AG04449 (cell line): Measurements from ENCODE around the gene EID3.

Experiments
- CTCF ChIA-PET: fragments of 350-600 bp; formaldehyde crosslinking; extraction: SDS; loops from one replicate; lab custom pipeline; 2021; ENCODE audit warnings: antibody characterized with exemption; lab: Yijun Ruan, JAX
- POLR2A ChIA-PET: fragments of 400-600, 350-600 bp; formaldehyde crosslinking; extraction: SDS; loops from one replicate; lab custom pipeline; 2020; ENCODE audit warnings: antibody characterized with exemption, inconsistent platforms; lab: Yijun Ruan, JAX
- DNase-seq: peaks from one replicate; pipeline ENCODE4 v3.0.0-alpha.2; 2010; ENCODE audit warnings: low read depth, low spot score
- H3K4me3 ChIP-seq: 2 replicates; pipeline ENCODE4 v1.5.1; 2011; ENCODE audit warnings: low read depth, mild to moderate bottlenecking, control low read depth, low read length
- TF ChIP-seq, protein P1 (sequence below): IDR thresholded peaks from one replicate; pipeline ENCODE4 v1.5.1; 2011; ENCODE audit warnings: mild to moderate bottlenecking, moderate library complexity, low read length, control low read depth, inconsistent platforms; ENCODE audit not compliant: insufficient read depth; ENCODE audit errors: missing control alignments

EID3 gene

DNA sequence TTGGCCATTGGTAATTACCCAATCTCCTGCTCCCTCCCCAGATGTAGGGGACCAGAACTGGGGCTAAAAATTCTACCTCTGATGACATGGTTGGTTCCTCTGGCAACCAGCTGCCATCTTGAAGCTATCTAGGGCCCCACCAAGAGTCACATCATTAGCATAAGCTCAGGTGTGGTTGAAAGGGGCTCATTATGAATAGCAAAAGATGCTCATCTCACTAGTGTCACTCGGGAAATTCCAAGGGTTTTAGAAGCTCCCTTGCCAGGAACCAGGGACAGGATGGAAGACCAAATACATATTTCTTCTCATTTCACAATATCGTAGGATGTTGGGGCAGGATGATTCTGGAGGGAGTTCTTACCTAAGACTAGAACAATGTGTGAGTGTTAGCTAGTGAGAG is 38.6 kb downstream of the EID3 start:
- H3K4me3 ChIP-seq, result no peak overlapping the region
- DNase-seq, result no peak
- POLR2A ChIA-PET, result no interaction called here
- TF ChIP-seq, protein P1, sequence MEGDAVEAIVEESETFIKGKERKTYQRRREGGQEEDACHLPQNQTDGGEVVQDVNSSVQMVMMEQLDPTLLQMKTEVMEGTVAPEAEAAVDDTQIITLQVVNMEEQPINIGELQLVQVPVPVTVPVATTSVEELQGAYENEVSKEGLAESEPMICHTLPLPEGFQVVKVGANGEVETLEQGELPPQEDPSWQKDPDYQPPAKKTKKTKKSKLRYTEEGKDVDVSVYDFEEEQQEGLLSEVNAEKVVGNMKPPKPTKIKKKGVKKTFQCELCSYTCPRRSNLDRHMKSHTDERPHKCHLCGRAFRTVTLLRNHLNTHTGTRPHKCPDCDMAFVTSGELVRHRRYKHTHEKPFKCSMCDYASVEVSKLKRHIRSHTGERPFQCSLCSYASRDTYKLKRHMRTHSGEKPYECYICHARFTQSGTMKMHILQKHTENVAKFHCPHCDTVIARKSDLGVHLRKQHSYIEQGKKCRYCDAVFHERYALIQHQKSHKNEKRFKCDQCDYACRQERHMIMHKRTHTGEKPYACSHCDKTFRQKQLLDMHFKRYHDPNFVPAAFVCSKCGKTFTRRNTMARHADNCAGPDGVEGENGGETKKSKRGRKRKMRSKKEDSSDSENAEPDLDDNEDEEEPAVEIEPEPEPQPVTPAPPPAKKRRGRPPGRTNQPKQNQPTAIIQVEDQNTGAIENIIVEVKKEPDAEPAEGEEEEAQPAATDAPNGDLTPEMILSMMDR, result no peak
- CTCF ChIA-PET, result interaction anchor here (1.8 to 3.2 kb wide), 2 partner anchors 15 to 141 kb away, joined by 5 to 13 read pairs; no protein-coding TSS in a partner anchor

- DNase-seq, result no peak
- H3K4me3 ChIP-seq, result no peak overlapping the region
- ChIA-PET CTCF (interaction anchor here (1.0 to 3.2 kb wide), 3 partner anchors 16 to 535 kb away, joined by 4 to 13 read pairs (median 5); no protein-coding TSS in a partner anchor), POLR2A (no interaction called here)
- TF ChIP-seq, protein P1, result no peak
Measured at GRCh38 chr12:104342635-104343249, 39.2 kb downstream of the EID3 start.

GRCh38 chr12:104344682-104345081 is 41.1 kb downstream of the EID3 start:
- CTCF ChIA-PET, result no interaction called here

DNA sequence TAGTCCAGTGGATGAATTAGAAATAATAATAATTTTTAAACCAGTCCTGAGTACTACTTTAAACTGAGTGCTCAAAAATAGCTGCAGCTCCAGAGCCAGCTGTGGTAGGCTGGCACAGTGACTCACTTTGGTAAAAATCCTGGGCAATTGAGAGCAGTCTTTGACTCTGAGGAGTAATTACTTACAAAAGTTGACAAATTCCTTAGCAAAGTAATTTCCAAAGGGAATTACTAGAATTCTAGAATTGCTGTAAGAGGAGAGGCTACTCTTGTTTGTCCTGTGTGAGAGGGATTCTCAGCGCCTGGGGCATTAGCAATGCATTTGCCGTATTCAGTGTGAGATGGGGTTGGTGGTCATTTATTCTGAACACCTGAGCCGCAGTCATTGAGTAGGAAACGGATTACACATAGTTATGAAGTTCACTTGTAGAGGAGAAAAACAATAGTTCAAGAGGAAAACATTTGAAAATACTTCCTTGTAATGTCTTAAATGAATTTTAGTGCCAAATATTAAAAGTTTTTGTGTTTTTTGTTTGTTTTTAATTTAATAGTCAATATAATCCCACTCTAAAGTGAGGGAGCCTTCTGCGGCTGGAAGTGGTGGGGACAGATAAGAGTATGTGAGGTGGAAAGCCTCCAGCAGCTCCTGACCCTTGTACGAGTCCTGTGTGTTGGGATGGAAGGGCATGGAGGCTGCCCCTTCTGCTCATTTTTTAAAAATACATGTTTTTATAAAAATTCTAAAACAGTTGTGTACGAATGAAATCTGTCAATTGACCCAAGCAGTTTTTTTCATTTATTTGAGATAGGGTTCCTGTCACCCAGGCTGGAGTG is 41.9 kb downstream of the EID3 start:
- ChIA-PET CTCF (no interaction called here), POLR2A (no interaction called here)
- TF ChIP-seq, protein P1, result no peak
- DNase-seq, result no peak
- no peak overlapping the region for H3K4me3 ChIP-seq

More at GRCh38 chr12:104344682-104345081, 41.1 kb downstream of the EID3 start:
- POLR2A ChIA-PET, result no interaction called here
- DNase-seq, result no peak
- TF ChIP-seq, protein P1, result no peak
- H3K4me3 ChIP-seq, result no peak overlapping the region

- ChIA-PET CTCF (no interaction called here), POLR2A (no interaction called here)
- TF ChIP-seq, protein P1, result no peak
- H3K4me3 ChIP-seq, result no peak overlapping the region
- no peak for DNase-seq
Measured at GRCh38 chr12:104347374-104348075, 44.0 kb downstream of the EID3 start.
